ENCODE data around the gene LIMCH1.

GRCh38 chr4:41540687-41541086 lies 2.7 kb downstream of the LIMCH1 start:
- TF ChIP-seq CTCF (IDR thresholded peaks at IDR 0.05) (no peak), EZH2 (IDR thresholded peaks at IDR 0.05) (no peak)
